Activated naive CD4-positive, alpha-beta T cell treated with anti-CD3 and anti-CD28 coated beads, Interleukin-2, amount 10 ng/mL, durations not matched to agents 7 days and 5 days (primary cell): ENCODE results near the gene CFAP100.

Source experiments
- CTCF ChIA-PET: fragments of 350-600 bp; sonication (Branson Sonifier 250); formaldehyde crosslinking; loops from one replicate; lab custom pipeline; 2021; ENCODE audit warnings: antibody characterized with exemption; lab: Charles Lee
- DNase-seq: peaks from one replicate; pipeline ENCODE4 v3.0.0-alpha.2; 2020
- H3K27ac Mint-ChIP-seq: one replicate; pipeline ENCODE4 v1.8.0; 2021; ENCODE audit warnings: mild to moderate bottlenecking, moderate library complexity, mixed read lengths
- H3K27me3 Mint-ChIP-seq: one replicate; pipeline ENCODE4 v1.8.0; 2021; ENCODE audit warnings: mild to moderate bottlenecking, mixed read lengths
- H3K36me3 Mint-ChIP-seq: one replicate; pipeline ENCODE4 v1.8.0; 2021; ENCODE audit warnings: mixed read lengths
- H3K4me1 Mint-ChIP-seq: one replicate; pipeline ENCODE4 v1.8.0; 2021; ENCODE audit warnings: mixed read lengths
- H3K4me3 Mint-ChIP-seq: one replicate; pipeline ENCODE4 v1.8.0; 2021; ENCODE audit warnings: mild to moderate bottlenecking, moderate library complexity, mixed read lengths
- H3K9me3 Mint-ChIP-seq: one replicate; pipeline ENCODE4 v1.8.0; 2021; ENCODE audit warnings: mixed read lengths

Gene CFAP100

DNA sequence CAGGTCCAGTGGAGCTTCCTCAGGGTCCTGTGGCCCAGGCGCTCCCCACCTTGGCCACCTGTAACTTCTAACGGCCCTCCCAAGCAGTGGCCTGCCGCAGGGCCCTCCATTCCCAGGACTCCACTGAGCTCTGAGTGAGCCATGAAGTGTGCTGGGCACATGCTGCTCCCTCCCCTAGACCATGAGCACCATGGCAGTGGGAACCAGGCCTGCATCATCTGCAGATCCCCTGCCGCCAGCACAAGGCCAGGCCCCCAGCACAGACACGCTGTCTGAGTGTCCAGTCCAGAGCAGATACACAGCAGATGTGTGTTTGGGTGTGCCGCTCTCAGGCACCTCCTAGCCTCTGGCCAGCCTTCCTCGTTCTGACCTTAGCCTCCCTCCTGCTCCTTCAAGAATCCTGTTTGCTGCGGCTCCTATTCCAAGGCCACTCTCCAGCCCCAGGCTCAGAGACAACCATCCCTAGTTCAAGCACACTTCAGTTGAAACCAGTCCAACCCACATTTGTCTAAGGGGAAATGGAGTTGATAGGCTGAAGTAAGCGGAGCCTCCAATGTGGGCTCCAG, 30.5 kb upstream of the CFAP100 start:
- no peaks in the 10 kb centered on the region for H3K36me3 Mint-ChIP-seq
- no peak overlapping the region for H3K4me3 Mint-ChIP-seq
- no peaks in the 10 kb centered on the region for H3K4me1 Mint-ChIP-seq
- CTCF ChIA-PET, result no interaction called here
- peaks cover 22% of the 10 kb centered on the region for H3K27me3 Mint-ChIP-seq
- no peak for DNase-seq
- no peak overlapping the region for H3K27ac Mint-ChIP-seq
- no peaks in the 10 kb centered on the region for H3K9me3 Mint-ChIP-seq

GRCh38 chr3:126364731-126365301, 29.9 kb upstream of the CFAP100 start:
- CTCF ChIA-PET, result no interaction called here
- Mint-ChIP-seq H3K9me3 (no peaks in the 10 kb centered on the region), H3K27me3 (peaks cover 17% of the 10 kb centered on the region), H3K4me1 (no peaks in the 10 kb centered on the region), H3K4me3 (no peak overlapping the region), H3K27ac (no peak overlapping the region), H3K36me3 (no peaks in the 10 kb centered on the region)
- no peak for DNase-seq

GRCh38 chr3:126365351-126366277, 29.1 kb upstream of the CFAP100 start:
- Mint-ChIP-seq H3K4me1 (no peaks in the 10 kb centered on the region), H3K9me3 (no peaks in the 10 kb centered on the region), H3K36me3 (no peaks in the 10 kb centered on the region), H3K27ac (no peak overlapping the region), H3K27me3 (peaks cover 9% of the 10 kb centered on the region), H3K4me3 (no peak overlapping the region)
- CTCF ChIA-PET, result no interaction called here
- DNase-seq, result no peak

DNA sequence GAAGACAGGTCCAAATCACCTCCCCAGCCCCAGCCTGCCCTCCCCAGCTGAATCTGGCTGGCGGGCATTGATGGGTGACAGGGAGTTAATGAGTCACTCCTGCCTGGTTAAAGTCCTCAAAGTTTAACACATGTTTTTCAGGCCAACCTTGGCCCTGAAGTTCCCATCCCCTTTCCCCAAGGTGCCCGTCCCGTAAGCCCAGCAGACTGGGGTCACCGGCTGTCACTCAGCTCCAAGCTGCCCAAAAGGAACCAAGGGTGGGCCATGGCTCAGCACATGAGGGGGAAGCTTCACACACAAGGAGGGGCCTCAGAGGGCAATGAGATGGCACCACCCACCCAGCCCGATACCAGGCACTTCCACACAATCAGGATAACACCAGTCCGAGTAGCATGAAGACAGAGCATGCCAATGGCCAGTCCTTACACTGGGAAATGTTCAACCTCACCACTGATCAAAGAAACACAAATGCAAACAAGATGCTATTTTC, 27.3 kb upstream of the CFAP100 start:
- no peaks in the 10 kb centered on the region for H3K27me3 Mint-ChIP-seq
- H3K4me3 Mint-ChIP-seq, result no peak overlapping the region

DNA sequence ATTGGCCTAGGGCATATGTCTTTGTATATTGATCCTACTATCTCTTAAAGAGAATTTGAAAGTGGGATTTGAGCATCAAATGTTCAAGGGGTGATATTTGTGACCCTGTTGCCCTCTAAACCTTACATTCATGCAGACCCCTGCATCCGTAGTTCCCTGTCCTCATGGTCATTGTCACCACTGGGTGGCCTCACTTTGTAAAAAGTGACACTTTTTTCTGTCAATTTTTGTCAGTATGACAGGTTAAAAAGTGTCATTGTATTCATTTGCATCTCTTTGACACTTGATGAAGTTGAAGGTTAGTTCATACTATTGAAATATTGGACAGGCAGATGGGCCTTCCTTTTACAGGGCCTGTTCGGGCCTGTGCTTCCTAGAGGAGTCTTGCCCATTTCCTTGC, 25.2 kb upstream of the CFAP100 start:
- Mint-ChIP-seq H3K27me3 (no peaks in the 10 kb centered on the region), H3K9me3 (no peaks in the 10 kb centered on the region), H3K36me3 (no peaks in the 10 kb centered on the region), H3K4me3 (no peak overlapping the region), H3K4me1 (no peaks in the 10 kb centered on the region), H3K27ac (no peak overlapping the region)
- DNase-seq, result no peak
- CTCF ChIA-PET, result no interaction called here

More for the DNA sequence above, 27.3 kb upstream of the CFAP100 start:
- no peaks in the 10 kb centered on the region for H3K36me3 Mint-ChIP-seq
- CTCF ChIA-PET, result no interaction called here
- no peak for DNase-seq
- no peaks in the 10 kb centered on the region for H3K4me1 Mint-ChIP-seq
- no peak overlapping the region for H3K27ac Mint-ChIP-seq
- H3K9me3 Mint-ChIP-seq, result no peaks in the 10 kb centered on the region

GRCh38 chr3:126370055-126370454, 24.7 kb upstream of the CFAP100 start:
- H3K27me3 Mint-ChIP-seq, result no peaks in the 10 kb centered on the region
- no peak overlapping the region for H3K27ac Mint-ChIP-seq
- H3K36me3 Mint-ChIP-seq, result no peaks in the 10 kb centered on the region
- H3K4me1 Mint-ChIP-seq, result no peaks in the 10 kb centered on the region
- no peak overlapping the region for H3K4me3 Mint-ChIP-seq
- no peaks in the 10 kb centered on the region for H3K9me3 Mint-ChIP-seq
- DNase-seq, result no peak
- CTCF ChIA-PET, result no interaction called here

DNA sequence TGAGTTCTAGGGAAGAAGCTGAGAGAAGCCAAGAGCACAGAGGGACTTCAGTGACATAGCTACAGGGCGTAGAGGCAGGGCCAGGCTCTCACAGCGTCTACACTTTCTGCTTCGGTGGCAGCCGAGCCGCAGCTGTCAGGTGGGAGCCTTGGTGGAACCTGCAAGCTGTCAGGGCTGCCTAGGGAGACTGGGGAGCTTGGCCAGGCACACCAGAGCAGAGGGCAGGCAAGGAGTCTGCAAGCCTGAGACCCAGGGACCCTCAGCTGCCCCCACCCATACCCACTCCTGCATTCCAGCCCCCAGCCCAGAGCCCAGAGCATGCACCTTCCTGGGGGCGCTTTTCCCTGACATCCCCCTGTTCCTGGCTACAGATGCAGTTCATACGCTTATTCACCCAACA, 24.1 kb upstream of the CFAP100 start:
- DNase-seq, result no peak
- CTCF ChIA-PET, result interaction anchor here (1.0 kb wide), 1 partner anchor 10 kb away, joined by 4 read pairs; no protein-coding TSS in a partner anchor
- Mint-ChIP-seq H3K27ac (no peak overlapping the region), H3K4me3 (no peak overlapping the region), H3K36me3 (no peaks in the 10 kb centered on the region), H3K27me3 (no peaks in the 10 kb centered on the region), H3K9me3 (no peaks in the 10 kb centered on the region), H3K4me1 (no peaks in the 10 kb centered on the region)

DNA sequence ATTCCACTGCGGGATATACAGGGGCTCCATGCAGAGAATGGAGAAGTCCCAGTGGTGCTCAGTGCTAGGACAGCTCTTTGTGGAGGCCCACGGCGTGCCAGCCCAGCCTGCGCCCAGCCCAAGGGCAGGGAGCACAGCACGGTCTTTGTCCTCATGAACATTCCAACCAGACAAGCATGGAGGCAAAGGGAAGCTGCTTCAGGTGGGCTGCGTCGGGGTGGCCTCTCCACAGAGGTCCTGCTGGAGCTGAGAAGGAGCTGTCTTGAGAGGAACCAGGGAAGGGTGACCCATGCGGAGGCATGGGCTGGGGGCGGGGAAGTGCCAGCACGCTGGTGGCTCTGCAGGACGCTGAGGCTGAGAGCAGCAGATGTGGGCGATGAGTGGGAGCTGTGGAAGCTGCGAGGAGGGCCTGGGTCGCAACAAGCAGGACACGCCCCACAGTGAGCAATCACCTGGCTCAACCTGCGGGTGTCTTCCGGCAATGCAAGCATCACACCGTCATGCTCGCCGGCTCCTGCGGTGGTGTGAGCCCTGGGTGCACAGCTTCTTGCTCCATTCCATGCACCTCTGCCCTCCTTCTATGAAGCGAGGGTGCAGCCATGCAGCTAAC, 23.5 kb upstream of the CFAP100 start:
- CTCF ChIA-PET, result interaction anchor here (1.0 kb wide), 1 partner anchor 10 kb away, joined by 4 read pairs; no protein-coding TSS in a partner anchor
- Mint-ChIP-seq H3K27ac (no peak overlapping the region), H3K27me3 (no peaks in the 10 kb centered on the region)

DNA sequence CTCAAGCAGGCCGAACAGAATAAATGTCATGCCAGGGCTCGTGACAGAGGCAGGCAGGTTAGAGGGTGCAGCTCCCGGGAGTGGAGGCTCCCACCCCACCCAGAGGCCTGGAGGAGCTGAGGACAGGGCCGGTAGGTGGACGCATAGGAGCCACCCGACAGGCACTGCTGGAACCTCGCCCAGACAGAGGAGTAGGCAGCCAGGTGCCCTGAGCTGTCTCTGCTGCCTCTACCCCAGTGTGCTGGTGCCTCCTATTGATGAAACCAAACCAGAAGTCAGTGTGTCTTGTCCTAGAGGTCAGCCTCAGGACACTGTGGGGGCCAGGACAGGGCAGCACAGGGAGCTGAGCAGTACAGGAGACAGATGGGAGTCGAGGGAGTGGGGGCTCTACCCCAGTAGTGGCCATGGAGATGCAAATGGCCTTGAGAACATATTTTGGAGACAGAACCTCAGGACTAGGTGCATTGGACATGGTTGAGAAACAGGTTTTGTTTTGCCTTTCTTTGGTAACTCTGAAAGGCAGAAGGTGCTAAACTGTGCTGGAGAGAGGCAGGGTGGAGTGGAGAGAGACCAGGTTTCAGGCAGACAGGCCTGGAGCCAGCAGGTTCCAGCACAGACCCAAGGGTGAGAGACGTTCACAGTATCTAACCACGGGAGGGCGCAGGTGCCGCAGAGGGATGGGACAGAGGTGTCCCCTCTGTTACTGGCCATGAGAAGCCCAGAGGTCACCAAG, 22.1 kb upstream of the CFAP100 start:
- Mint-ChIP-seq H3K27ac (no peak overlapping the region), H3K36me3 (no peaks in the 10 kb centered on the region), H3K4me3 (no peak overlapping the region), H3K4me1 (no peaks in the 10 kb centered on the region), H3K27me3 (no peaks in the 10 kb centered on the region), H3K9me3 (no peaks in the 10 kb centered on the region)
- CTCF ChIA-PET, result no interaction called here
- no peak for DNase-seq

More for the DNA sequence above, 23.5 kb upstream of the CFAP100 start:
- Mint-ChIP-seq H3K4me3 (no peak overlapping the region), H3K36me3 (no peaks in the 10 kb centered on the region), H3K4me1 (no peaks in the 10 kb centered on the region), H3K9me3 (no peaks in the 10 kb centered on the region)
- DNase-seq, result no peak

DNA sequence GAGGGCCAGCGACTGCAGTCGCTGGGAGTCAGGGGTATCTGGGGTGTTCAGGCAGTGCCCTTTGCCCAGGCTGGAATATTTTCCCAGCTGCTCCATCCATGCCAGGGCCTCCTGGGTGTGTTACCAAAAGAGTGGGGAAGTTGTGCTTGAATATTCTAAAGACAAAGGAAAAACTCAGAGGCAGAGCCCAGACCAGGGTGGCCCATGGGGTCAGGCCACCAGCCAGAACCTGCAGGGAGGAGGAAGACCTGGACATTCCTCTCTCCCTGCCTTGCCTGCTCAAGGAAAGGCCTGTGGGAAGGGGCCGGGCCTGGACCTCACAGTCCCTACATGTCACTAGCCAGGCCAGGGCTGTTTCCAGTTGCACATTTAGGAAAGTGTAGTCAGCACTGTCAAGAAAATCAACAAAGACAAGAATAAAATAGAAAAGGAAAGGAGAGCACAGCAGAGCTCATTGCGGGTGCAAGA, 21.5 kb upstream of the CFAP100 start:
- Mint-ChIP-seq H3K4me1 (no peaks in the 10 kb centered on the region), H3K36me3 (no peaks in the 10 kb centered on the region), H3K27me3 (peaks cover 2% of the 10 kb centered on the region), H3K9me3 (no peaks in the 10 kb centered on the region), H3K4me3 (no peak overlapping the region), H3K27ac (no peak overlapping the region)
- CTCF ChIA-PET, result no interaction called here
- DNase-seq, result no peak

DNA sequence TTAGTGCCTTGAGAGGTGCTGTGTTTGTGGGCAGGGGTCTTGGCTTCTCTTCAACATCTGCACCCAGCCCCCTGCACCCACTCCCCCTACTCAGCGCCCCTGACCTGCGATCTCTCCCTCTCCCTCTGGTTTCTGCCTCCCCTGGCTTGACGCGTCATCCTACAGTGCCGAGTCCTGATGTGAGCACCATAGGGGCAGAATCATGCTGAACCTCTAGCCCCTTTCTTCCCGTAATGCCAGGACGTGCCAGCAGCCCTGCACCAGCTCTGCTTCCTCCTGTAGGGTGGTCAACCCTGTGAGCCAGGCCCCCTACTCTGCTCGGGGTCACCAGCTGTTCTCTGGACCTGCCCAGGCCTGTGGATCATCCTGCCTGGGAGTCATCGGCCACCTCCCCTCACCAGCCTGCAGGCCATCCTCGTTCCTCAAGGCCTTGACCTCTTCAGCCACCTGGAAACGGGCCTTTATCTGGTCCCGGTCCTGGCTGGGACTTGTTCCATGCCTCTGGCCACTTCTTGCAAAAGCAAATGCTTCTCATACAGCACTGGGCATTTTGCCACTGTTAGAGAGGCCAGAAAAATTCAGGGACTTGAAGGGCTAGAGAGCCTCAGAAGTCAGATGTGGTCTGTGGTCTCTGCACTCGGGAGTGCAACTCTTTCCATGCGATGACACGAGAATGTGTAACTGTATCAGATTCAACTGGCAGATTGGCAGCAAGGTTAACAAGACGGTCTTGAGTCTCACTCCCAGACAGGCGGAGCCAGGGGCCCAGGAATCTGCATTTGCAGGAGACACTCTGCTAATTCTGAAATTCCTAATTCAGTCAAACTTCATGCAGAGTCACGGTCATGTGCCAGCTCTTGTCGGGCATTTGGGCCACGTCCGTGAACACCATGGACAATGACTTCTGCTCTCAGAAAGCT, 20.8 kb upstream of the CFAP100 start:
- CTCF ChIA-PET, result no interaction called here
- no peak overlapping the region for H3K4me3 Mint-ChIP-seq
- H3K27ac Mint-ChIP-seq, result no peak overlapping the region
- no peak for DNase-seq
- H3K36me3 Mint-ChIP-seq, result no peaks in the 10 kb centered on the region
- H3K9me3 Mint-ChIP-seq, result no peaks in the 10 kb centered on the region
- H3K27me3 Mint-ChIP-seq, result peaks cover 4% of the 10 kb centered on the region
- H3K4me1 Mint-ChIP-seq, result no peaks in the 10 kb centered on the region

DNA sequence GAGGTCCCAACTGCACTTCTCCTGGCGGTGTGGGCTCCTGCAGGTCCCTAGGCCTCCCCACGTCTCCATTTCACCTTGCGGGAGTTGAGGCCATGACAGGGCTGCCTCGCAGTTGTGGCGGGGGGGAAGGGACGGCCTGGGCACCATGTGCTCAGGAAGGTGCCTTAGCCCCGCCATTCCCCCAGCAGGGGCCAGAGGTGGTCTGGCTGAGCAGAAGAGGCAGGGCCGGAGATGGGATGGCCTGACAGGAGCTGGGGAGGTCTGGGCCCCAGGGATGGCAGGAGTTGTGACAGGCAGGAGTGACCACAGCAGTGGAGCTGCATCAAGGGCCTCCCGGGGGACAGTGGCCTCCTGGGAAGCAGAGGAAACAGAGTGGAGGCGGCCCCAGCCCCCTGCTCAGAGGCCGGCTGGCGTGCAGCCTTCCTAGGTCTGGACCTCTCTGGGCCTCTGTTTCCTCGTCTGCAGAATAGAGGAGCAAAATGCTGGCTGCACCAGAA, 18.8 kb upstream of the CFAP100 start:
- H3K9me3 Mint-ChIP-seq, result no peaks in the 10 kb centered on the region
- no peak overlapping the region for H3K27ac Mint-ChIP-seq
- no peak overlapping the region for H3K4me3 Mint-ChIP-seq
- H3K36me3 Mint-ChIP-seq, result no peaks in the 10 kb centered on the region
- peaks cover 8% of the 10 kb centered on the region for H3K27me3 Mint-ChIP-seq
- no peak for DNase-seq
- CTCF ChIA-PET, result no interaction called here
- H3K4me1 Mint-ChIP-seq, result no peaks in the 10 kb centered on the region

- CTCF ChIA-PET, result no interaction called here
- H3K9me3 Mint-ChIP-seq, result no peaks in the 10 kb centered on the region
- H3K27ac Mint-ChIP-seq, result no peak overlapping the region
- H3K4me3 Mint-ChIP-seq, result no peak overlapping the region
- no peak for DNase-seq
- H3K27me3 Mint-ChIP-seq, result peaks cover 8% of the 10 kb centered on the region
- no peaks in the 10 kb centered on the region for H3K4me1 Mint-ChIP-seq
- H3K36me3 Mint-ChIP-seq, result no peaks in the 10 kb centered on the region
Observed at GRCh38 chr3:126376444-126376843, 18.3 kb upstream of the CFAP100 start.
